GM12878 (cell line): ENCODE results near the gene CETN3. TPM values are rescaled to one million over a fixed set of nuclear protein-coding genes. Genes with fewer than 3 reads are reported as not detected.

Source experiments
- ATAC-seq: fragments of 200-7000 bp; cut with Tn5 transposase; 3 replicates; pipeline ENCODE4 v1.9.1; 2020; ENCODE audit warnings: mild to moderate bottlenecking, moderate library complexity
- BruUV-seq: library from RNA; stranded (reverse); fragments of 400-500 nt; replicated peaks from 2 replicates; lab custom pipeline; 2021; lab: Mats Ljungman, UMichigan
- CTCF ChIA-PET: fragments of 300-600 bp; sonication (Branson Sonifier 250); formaldehyde crosslinking; extraction: SDS; loops from one replicate; lab custom pipeline; 2021; ENCODE audit warnings: inconsistent platforms; lab: Yijun Ruan, JAX
- POLR2A ChIA-PET: fragments of 350-600 bp; formaldehyde crosslinking; extraction: SDS; loops from one replicate; lab custom pipeline; 2021; ENCODE audit warnings: inconsistent platforms; lab: Charles Lee
- RAD21 ChIA-PET: fragments of 300-600 bp; sonication (Branson Sonifier 250); formaldehyde crosslinking; loops from one replicate; lab custom pipeline; 2023; ENCODE audit warnings: antibody characterized with exemption; ENCODE audit not compliant: unreplicated experiment; lab: Charles Lee
- SMC1A ChIA-PET: fragments of 300-600 bp; sonication (Branson Sonifier 250); formaldehyde crosslinking; loops from one replicate; lab custom pipeline; 2023; ENCODE audit not compliant: unreplicated experiment, uncharacterized antibody; lab: Charles Lee
- DNase-seq: peaks from one replicate; pipeline ENCODE4 v3.0.0-alpha.2; 2011; ENCODE audit warnings: low read depth, low spot score
- FAIRE-seq: peaks from 3 replicates; lab custom pipeline; 2011; peaks lifted over from hg19 to GRCh38; lab: Jason Lieb, UNC
- H2AFZ ChIP-seq: 2 replicates; pipeline ENCODE4 v1.6.0; 2011; ENCODE audit warnings: low read depth, low read length, control low read depth; ENCODE audit not compliant: control insufficient read depth
- H3K27ac ChIP-seq: 2 replicates; pipeline ENCODE4 v1.5.1; 2011; ENCODE audit warnings: control low read depth; ENCODE audit not compliant: control insufficient read depth, insufficient read depth
- H3K27me3 ChIP-seq, 2 experiments: replicated peaks in 1 of 2; 2 replicates each; pipeline versions ENCODE4 v1.6.0 to v1.6.1; 2011; ENCODE audit warnings: low read length in 1 of 2; ENCODE audit not compliant: control insufficient read depth in 2 of 2, insufficient read depth in 2 of 2
- H3K36me3 ChIP-seq, 2 experiments: 2 replicates each; pipeline ENCODE4 v1.5.1; 2011; ENCODE audit warnings: low read length in 1 of 2; ENCODE audit not compliant: control insufficient read depth in 2 of 2, insufficient read depth in 2 of 2
- H3K4me1 ChIP-seq: 2 replicates; pipeline ENCODE4 v1.6.1; 2011; ENCODE audit warnings: mild to moderate bottlenecking, low read length, moderate library complexity, mixed read lengths; ENCODE audit not compliant: control insufficient read depth, insufficient read depth
- H3K4me2 ChIP-seq: 2 replicates; pipeline ENCODE4 v1.6.0; 2011; ENCODE audit warnings: control low read depth; ENCODE audit not compliant: control insufficient read depth, insufficient read depth
- H3K4me3 ChIP-seq: fragments of 200-600 bp; sonication (generic); 2 replicates; pipeline ENCODE4 v1.5.1; 2016
- H3K79me2 ChIP-seq: 2 replicates; pipeline ENCODE4 v1.6.0; 2011; ENCODE audit warnings: low read length; ENCODE audit not compliant: control insufficient read depth, insufficient read depth
- H3K9ac ChIP-seq: 2 replicates; pipeline ENCODE4 v1.8.0; 2011; ENCODE audit warnings: low read length, control low read depth, mixed read lengths; ENCODE audit not compliant: control insufficient read depth, insufficient read depth
- H3K9me3 ChIP-seq: replicated peaks from 3 replicates; pipeline ENCODE4 v1.5.1; 2011; ENCODE audit warnings: mild to moderate bottlenecking, low read length; ENCODE audit not compliant: control insufficient read depth, insufficient read depth
- H4K20me1 ChIP-seq: 2 replicates; pipeline ENCODE4 v1.6.0; 2011; ENCODE audit not compliant: control insufficient read depth, insufficient read depth
- BACH1 ChIP-seq: fragments of 450-650 bp; IDR thresholded peaks from 2 replicates; pipeline ENCODE4 v1.6.1; 2017; ENCODE audit warnings: mild to moderate bottlenecking, borderline replicate concordance
- CREB1 ChIP-seq: IDR thresholded peaks from 2 replicates; pipeline ENCODE4 v1.6.1; 2012; ENCODE audit warnings: low read depth, mild to moderate bottlenecking, inconsistent platforms
- MTA2 ChIP-seq: fragments of 450-650 bp; IDR thresholded peaks from 2 replicates; pipeline ENCODE4 v1.6.1; 2016; ENCODE audit warnings: low read depth, mild to moderate bottlenecking, moderate library complexity
- NR2C2 ChIP-seq: IDR thresholded peaks from 2 replicates; pipeline ENCODE4 v1.6.1; 2011; ENCODE audit warnings: borderline replicate concordance, low read depth; ENCODE audit not compliant: control insufficient read depth, insufficient read length
- SPI1 ChIP-seq: IDR thresholded peaks from 2 replicates; pipeline ENCODE4 v1.6.1; 2011; ENCODE audit warnings: low read depth, mild to moderate bottlenecking, low read length, moderate library complexity, borderline replicate concordance; ENCODE audit not compliant: insufficient read depth
- SUZ12 ChIP-seq: fragments of 200-600 bp; sonication (generic); IDR thresholded peaks from one replicate; pipeline ENCODE4 v1.6.1; 2018; ENCODE audit warnings: antibody characterized with exemption, mild to moderate bottlenecking; ENCODE audit not compliant: unreplicated experiment
- WGBS: methylation state at CpG from one replicate; pipeline ENCODE4 v1.1.6; 2016; ENCODE audit warnings: low lambda C conversion rate; ENCODE audit not compliant: insufficient replicate concordance, insufficient coverage; ENCODE audit errors: missing lambda C conversion rate; 5-methylcytosine and 5-hydroxymethylcytosine counted together
- in situ Hi-C: fragments of 300-500 bp; cut with MboI; formaldehyde crosslinking; loops from 9 replicates; pipeline ENCODE4 v1.14.3; 2018; ENCODE audit warnings: mixed read lengths
- intact Hi-C: fragments of 100-400 bp; cut with micrococcal nuclease; formaldehyde crosslinking; loops from one replicate; pipeline ENCODE4 v1.14.2; 2022; ENCODE audit not compliant: unreplicated experiment
- polyA plus RNA-seq, 11 experiments: library from polyadenylated mRNA; depleted of rRNA in 4 of 11; unstranded in 6 of 11; stranded (reverse) in 5 of 11; fragments of >200 nt; fragmentation: Nextera tagmentation in 4 of 11; fragmentation: Illumina TruSeq in 1 of 11; extraction: Ambion mirVana in 4 of 11; extraction: Trizol in 1 of 11; gene quantifications; 1 replicate in 1 of 11; 2 replicates in 10 of 11; pipeline versions ENCODE4 v1.2.1 to v1.2.3, GENCODE V29; 2011 to 2016; ENCODE audit warnings: inconsistent platforms in 2 of 11, missing spikeins in 2 of 11, low read depth in 1 of 11
- total RNA-seq, 4 experiments: library from RNA; depleted of rRNA in 3 of 4; stranded (reverse); fragments of >200 nt in 3 of 4; fragmentation: Illumina TruSeq in 1 of 4; extraction: Trizol in 1 of 4; gene quantifications; 2 replicates each; pipeline versions ENCODE4 v1.2.1 to v1.2.3, GENCODE V29; 2013 to 2021
- TF ChIP-seq, protein P1 (sequence below): fragments of 450-650 bp; IDR thresholded peaks from 2 replicates; pipeline ENCODE4 v1.6.1; 2017; ENCODE audit warnings: antibody characterized with exemption, mild to moderate bottlenecking, moderate library complexity

CETN3 gene
- total and polyA plus RNA-seq, 10 of the 15 experiments (the other 5 are each of a cell fraction or from before 2014, with no cell fraction given) = 16.8 to 59.1 (median 51.8) TPM

- Histone ChIP-seq H3K4me3 (no peak overlapping the region), H4K20me1 (no peaks in the 10 kb centered on the region), H3K4me2 (no peak overlapping the region), H3K9ac (no peak overlapping the region), H3K27me3 (no peaks in the 10 kb centered on the region), H3K79me2 (no peaks in the 10 kb centered on the region), H3K27ac (no peak overlapping the region), H3K36me3 (no peaks in the 10 kb centered on the region), H3K4me1 (peaks cover 9% of the 10 kb centered on the region; the same call in 1 of the 2 replicates), H3K9me3 (peaks cover 7% of the 10 kb centered on the region; the same call in 2 of the 3 replicates), H2AFZ (no peak overlapping the region)
- POLR2A ChIA-PET = interaction anchor here (0.6 kb wide), 1 partner anchor 18 kb away, joined by 3 read pairs; no protein-coding TSS in a partner anchor
- intact Hi-C loops = no loop called here
- ATAC-seq (peak; percentile 40; the same call in 1 of the 3 replicates), FAIRE-seq (no peak), DNase-seq (no peak)
- SMC1A ChIA-PET = no interaction called here
- in situ Hi-C loops = no loop called here
- BruUV-seq = no TSS peak
- RAD21 ChIA-PET = interaction anchor here (0.7 kb wide), 1 partner anchor 38 kb away, joined by 3 read pairs; no protein-coding TSS in a partner anchor
- CTCF ChIA-PET = no interaction called here
- TF ChIP-seq SPI1 (peak; percentile 67; the same call in 1 of the 2 replicates), BACH1 (no peak)
These were observed 44.2 kb downstream of the CETN3 start for GRCh38 chr5:90365328-90365727.

- BruUV-seq = no TSS peak
- no peak overlapping the region for H2AFZ ChIP-seq
- intact Hi-C loops (no loop called here), in situ Hi-C loops (no loop called here)
- no peaks in the 10 kb centered on the region for H3K36me3 ChIP-seq
- H3K27me3 ChIP-seq = no peaks in the 10 kb centered on the region
- 45% methylated on average over 7 of the region's 7 CpGs for WGBS
- H3K4me2 ChIP-seq = no peak overlapping the region
- DNase-seq (no peak), ATAC-seq (no peak), FAIRE-seq (peak; percentile 18)
- ChIA-PET RAD21 (no interaction called here), POLR2A (interaction anchor here (1.3 kb wide), 1 partner anchor 9 kb away, joined by 3 read pairs; no protein-coding TSS in a partner anchor), CTCF (interaction anchor here (1.1 kb wide), 1 partner anchor 20 kb away, joined by 3 read pairs; no protein-coding TSS in a partner anchor), SMC1A (interaction anchor here (1.2 to 2.1 kb wide), 4 partner anchors 9 to 377 kb away, joined by 3 to 6 read pairs (median 4); no protein-coding TSS in a partner anchor)
- H3K9me3 ChIP-seq = peaks cover 3% of the 10 kb centered on the region; the same call in 1 of the 3 replicates
- no peaks in the 10 kb centered on the region for H3K4me1 ChIP-seq
- no peaks in the 10 kb centered on the region for H3K79me2 ChIP-seq
- TF ChIP-seq, protein P1, sequence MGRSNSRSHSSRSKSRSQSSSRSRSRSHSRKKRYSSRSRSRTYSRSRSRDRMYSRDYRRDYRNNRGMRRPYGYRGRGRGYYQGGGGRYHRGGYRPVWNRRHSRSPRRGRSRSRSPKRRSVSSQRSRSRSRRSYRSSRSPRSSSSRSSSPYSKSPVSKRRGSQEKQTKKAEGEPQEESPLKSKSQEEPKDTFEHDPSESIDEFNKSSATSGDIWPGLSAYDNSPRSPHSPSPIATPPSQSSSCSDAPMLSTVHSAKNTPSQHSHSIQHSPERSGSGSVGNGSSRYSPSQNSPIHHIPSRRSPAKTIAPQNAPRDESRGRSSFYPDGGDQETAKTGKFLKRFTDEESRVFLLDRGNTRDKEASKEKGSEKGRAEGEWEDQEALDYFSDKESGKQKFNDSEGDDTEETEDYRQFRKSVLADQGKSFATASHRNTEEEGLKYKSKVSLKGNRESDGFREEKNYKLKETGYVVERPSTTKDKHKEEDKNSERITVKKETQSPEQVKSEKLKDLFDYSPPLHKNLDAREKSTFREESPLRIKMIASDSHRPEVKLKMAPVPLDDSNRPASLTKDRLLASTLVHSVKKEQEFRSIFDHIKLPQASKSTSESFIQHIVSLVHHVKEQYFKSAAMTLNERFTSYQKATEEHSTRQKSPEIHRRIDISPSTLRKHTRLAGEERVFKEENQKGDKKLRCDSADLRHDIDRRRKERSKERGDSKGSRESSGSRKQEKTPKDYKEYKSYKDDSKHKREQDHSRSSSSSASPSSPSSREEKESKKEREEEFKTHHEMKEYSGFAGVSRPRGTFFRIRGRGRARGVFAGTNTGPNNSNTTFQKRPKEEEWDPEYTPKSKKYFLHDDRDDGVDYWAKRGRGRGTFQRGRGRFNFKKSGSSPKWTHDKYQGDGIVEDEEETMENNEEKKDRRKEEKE = no peak
- TF ChIP-seq MTA2 (no peak), NR2C2 (no peak), CREB1 (0 out of 2 replicates have a peak, but pooled peaks have one; percentile 46), SUZ12 (no peak)
- H3K9ac ChIP-seq = no peak overlapping the region
- H4K20me1 ChIP-seq = no peaks in the 10 kb centered on the region
- H3K27ac ChIP-seq = no peak overlapping the region
- H3K4me3 ChIP-seq = no peak overlapping the region
These were observed 50.3 kb downstream of the CETN3 start for GRCh38 chr5:90359073-90359920.
